ENCODE data around the gene TAOK2. TPM values are rescaled to one million over a fixed set of nuclear protein-coding genes. Genes with fewer than 3 reads are reported as not detected.
"Not testable (repeated sequence)": the region's sequence is repeated elsewhere in the genome, so short reads cannot be mapped to it uniquely, and the experiment has no call there.

Gene TAOK2
- polyA plus RNA-seq, 6 donors from 2014 or later = 2.3 to 8.5 (median 3.4) TPM

DNA sequence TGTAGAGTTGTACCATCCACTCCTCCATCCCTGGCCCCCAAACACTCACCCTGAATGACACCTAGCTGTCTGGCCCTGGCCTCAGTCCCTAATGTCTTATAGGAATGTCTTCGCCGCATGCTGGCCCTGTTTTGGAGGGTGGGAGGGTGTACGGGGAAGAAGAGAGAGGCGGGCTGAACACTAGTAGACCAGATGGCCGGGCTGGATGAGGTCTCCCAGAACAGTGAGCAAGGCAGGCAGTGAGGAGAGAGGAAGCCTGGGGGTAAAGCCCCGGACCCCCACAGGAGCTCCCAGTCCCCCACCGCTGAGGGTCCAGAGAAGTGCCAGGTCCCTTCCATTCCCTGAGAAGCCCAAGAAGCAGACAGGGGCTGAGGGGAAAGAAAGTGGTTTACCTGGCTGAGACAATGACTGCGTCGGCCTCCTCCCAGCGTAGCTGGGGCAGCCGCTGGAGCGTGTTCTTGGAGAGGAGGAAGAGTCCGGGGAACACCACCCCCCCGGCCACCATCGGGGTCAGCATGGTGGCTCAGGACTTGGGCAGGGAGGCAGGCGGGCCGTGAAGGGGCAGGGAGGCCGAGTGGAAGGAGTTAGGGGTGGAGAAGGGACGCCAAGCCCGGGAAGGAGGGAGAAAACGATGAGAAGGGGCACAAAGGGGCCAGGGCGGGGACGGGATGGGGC lies 56.5 kb downstream of the TAOK2 start:
- Mint-ChIP-seq H3K9me3 (peaks cover 0 to 1% (median 0%) of the 10 kb centered on the region in 7 donors), H3K27me3 (peaks cover 52 to 77% (median 71%) of the 10 kb centered on the region in 3 donors), H3K4me3 (peak overlapping the region in 4 of 8 donors; percentile 29 to 73 (median 54)), H3K27ac (no peak overlapping the region), H3K4me1 (peaks cover 9 to 32% (median 13%) of the 10 kb centered on the region in 3 donors), H3K36me3 (peaks cover 0 to 15% of the 10 kb centered on the region in 2 donors)
- ATAC-seq (ENCODE audit: low read depth in 2 of 2) = no peak
- DNase-seq = no peak

DNA sequence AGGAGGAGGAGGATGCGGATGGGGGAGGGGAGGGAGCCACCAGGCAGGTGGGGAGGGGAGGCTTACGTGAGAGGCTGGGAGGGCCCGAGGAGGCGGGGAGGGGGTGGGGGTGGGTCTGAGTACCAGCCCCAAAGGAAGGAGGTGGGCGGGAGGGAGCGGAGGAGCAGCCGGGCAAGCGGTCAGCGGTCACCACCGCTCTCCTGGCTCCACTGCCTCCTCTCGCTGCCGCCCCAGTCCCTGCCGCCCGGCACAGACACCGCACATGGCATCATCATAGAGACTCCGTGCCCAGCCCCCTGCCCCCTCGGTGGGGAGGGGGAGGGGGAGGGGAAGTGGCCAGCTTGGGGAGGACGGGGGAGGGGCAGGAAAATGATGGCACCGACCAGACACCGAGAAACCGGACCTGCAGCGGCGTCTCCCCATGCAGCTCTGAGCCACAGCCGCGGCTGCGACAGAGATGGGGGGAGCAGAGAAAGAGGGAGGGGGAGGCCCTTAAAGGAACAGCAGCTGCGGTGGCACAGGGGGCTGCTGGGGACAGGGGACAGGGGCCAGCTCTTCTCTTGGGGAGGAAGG lies 57.3 kb downstream of the TAOK2 start, which contains the start of gene TLCD3B:
Gene TLCD3B (minus strand): TSS at position 431 of the 573 bp plus-strand sequence. CDS start 744 bp downstream, outside the sequence.
- Mint-ChIP-seq H3K9me3 (peaks cover 0 to 1% (median 0%) of the 10 kb centered on the region in 7 donors), H3K27ac (no peak within 1 kb of the TSS), H3K4me1 (peaks cover 9 to 32% (median 13%) of the 10 kb centered on the region in 3 donors), H3K4me3 (peak within 1 kb of the TSS in 7 of 8 donors; percentile 25 to 73 (median 53)), H3K36me3 (peaks cover 0 to 15% of the 10 kb centered on the region in 2 donors), H3K27me3 (peaks cover 52 to 79% (median 78%) of the 10 kb centered on the region in 3 donors)
- ATAC-seq (ENCODE audit: low read depth in 2 of 2) (peak; percentile 18 to 32), DNase-seq (no peak)

GRCh38 chr16:30031477-30031918 lies 57.8 kb downstream of the TAOK2 start:
- no peak overlapping the region for H3K27ac Mint-ChIP-seq
- H3K4me3 Mint-ChIP-seq = peak overlapping the region in 3 of 8 donors; percentile 18 to 57 (median 25)
- H3K36me3 Mint-ChIP-seq = peaks cover 0 to 15% of the 10 kb centered on the region in 2 donors
- H3K27me3 Mint-ChIP-seq = peaks cover 51 to 76% (median 75%) of the 10 kb centered on the region in 3 donors
- H3K4me1 Mint-ChIP-seq = peaks cover 9 to 32% (median 13%) of the 10 kb centered on the region in 3 donors
- ATAC-seq (ENCODE audit: low read depth in 2 of 2) (no peak), DNase-seq (no peak)
- H3K9me3 Mint-ChIP-seq = peaks cover 0 to 1% (median 0%) of the 10 kb centered on the region in 7 donors

DNA sequence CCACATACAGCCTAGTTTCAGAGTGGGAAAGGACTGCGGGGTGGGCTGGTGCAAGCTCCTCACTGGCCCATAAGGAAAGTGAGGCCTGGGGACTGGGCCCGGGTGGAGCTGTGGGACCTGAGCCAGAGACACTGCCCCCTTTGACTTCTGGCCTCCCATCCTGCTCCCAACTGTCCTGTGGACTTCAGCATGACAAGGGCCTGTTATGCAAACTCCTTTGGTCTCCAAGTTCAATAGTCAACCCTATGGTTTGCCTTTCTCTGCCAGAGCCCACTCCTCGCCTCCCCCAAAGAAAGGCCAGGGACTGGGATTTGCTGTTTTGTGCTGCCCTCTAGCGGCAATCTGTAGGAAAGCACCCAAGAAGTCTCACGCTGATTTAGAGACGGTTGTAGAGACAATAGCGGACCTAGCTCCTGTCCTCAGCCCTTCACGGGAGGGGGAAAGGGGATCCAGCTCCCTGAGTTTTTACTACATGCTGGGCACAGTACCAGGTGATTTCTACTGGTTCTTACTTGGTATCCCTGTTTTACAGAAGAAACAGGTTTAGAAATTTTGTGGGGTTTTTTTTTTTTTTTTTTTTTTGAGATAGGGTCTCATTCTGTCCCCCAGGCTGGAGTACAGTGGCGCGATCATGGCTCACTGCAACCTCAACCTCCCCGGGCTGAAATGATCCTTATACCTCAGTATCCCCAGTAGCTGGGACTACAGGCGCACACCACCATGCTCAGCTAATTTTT lies 58.6 kb downstream of the TAOK2 start:
- peak; percentile 58 to 70 for ATAC-seq (ENCODE audit: low read depth in 2 of 2)
- DNase-seq = peak; percentile 62
- Mint-ChIP-seq H3K4me3 (peak overlapping the region in 2 of 8 donors; percentile 36 to 53), H3K27ac (no peak overlapping the region), H3K4me1 (peaks cover 9 to 32% (median 13%) of the 10 kb centered on the region in 3 donors), H3K27me3 (peaks cover 44 to 69% (median 67%) of the 10 kb centered on the region in 3 donors), H3K9me3 (peaks cover 0 to 1% (median 0%) of the 10 kb centered on the region in 7 donors), H3K36me3 (peaks cover 0 to 10% of the 10 kb centered on the region in 2 donors)

GRCh38 chr16:30033270-30033669 lies 59.6 kb downstream of the TAOK2 start:
- DNase-seq (no peak), ATAC-seq (ENCODE audit: low read depth in 2 of 2) (no peak)
- no peak overlapping the region for H3K4me3 Mint-ChIP-seq
- H3K4me1 Mint-ChIP-seq = peaks cover 9 to 27% (median 13%) of the 10 kb centered on the region in 3 donors
- peaks cover 35 to 58% (median 57%) of the 10 kb centered on the region in 3 donors for H3K27me3 Mint-ChIP-seq
- H3K27ac Mint-ChIP-seq = no peak overlapping the region
- H3K9me3 Mint-ChIP-seq = peaks cover 0 to 1% (median 0%) of the 10 kb centered on the region in 7 donors
- no peaks in the 10 kb centered on the region for H3K36me3 Mint-ChIP-seq

DNA sequence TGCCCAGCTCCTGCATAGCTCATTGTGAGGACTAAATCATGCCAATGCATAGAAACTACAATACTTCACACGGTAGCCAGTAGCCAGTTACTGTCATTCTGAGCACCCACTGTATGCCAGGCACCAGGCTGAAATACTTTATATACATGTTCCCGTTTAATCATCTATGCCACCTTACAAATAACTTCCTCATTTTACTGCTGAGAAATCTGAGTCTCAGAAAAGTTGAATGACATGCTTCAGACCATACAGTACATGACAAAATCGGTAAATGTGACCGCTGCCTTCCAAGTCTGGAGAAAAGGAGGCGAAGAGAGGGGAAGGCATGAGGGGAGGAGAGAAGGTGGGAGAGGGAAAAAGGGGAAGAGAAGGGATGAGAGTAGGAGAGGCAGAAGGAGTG lies 66.6 kb downstream of the TAOK2 start:
- DNase-seq = peak; percentile 23
- H3K27ac Mint-ChIP-seq = peak overlapping the region in 2 of 6 donors; percentile 54 to 77

GRCh38 chr16:30040690-30041089 lies 67.0 kb downstream of the TAOK2 start:
- ATAC-seq (ENCODE audit: low read depth in 2 of 2); H3K9me3 Mint-ChIP-seq; H3K36me3 Mint-ChIP-seq; DNase-seq; H3K4me1 Mint-ChIP-seq; H3K27ac Mint-ChIP-seq: not testable (repeated sequence)
- H3K4me3 Mint-ChIP-seq = peak overlapping the region in 2 of 8 donors; percentile 0 to 35
- peaks cover 2 to 12% (median 3%) of the 10 kb centered on the region in 3 donors for H3K27me3 Mint-ChIP-seq

More for the DNA sequence above, 66.6 kb downstream of the TAOK2 start:
- no peaks in the 10 kb centered on the region for H3K9me3 Mint-ChIP-seq
- H3K27me3 Mint-ChIP-seq = peaks cover 0 to 12% (median 7%) of the 10 kb centered on the region in 3 donors
- ATAC-seq (ENCODE audit: low read depth in 2 of 2) = peak; percentile 85 to 94
- peak overlapping the region in 4 of 8 donors; percentile 0 to 64 (median 28) for H3K4me3 Mint-ChIP-seq
- no peaks in the 10 kb centered on the region for H3K36me3 Mint-ChIP-seq
- H3K4me1 Mint-ChIP-seq = peaks cover 6 to 7% (median 6%) of the 10 kb centered on the region in 3 donors

DNA sequence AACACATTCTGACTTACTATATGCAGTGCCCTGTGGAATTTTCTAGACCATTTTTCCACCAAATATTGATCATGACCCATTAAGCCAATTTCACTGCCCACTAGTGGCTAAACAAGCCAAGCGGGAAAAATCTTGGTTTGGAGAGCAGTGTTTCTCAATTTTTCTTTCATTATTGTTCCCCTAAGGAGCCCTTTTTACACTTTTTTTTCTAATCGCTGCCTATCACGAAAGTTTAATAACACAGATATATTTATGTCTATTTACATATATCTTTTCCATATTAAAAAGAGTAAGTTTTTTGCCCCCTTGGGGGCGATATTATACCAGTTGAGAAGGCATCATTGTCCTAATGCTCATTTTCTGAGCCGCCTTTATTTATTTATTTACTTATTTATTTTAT lies 68.2 kb downstream of the TAOK2 start:
- ATAC-seq (ENCODE audit: low read depth in 2 of 2) (no peak), DNase-seq (no peak)
- H3K36me3 Mint-ChIP-seq = no peaks in the 10 kb centered on the region
- no peak overlapping the region for H3K27ac Mint-ChIP-seq
- H3K9me3 Mint-ChIP-seq = no peaks in the 10 kb centered on the region
- peaks cover 6 to 9% (median 6%) of the 10 kb centered on the region in 3 donors for H3K4me1 Mint-ChIP-seq
- H3K4me3 Mint-ChIP-seq = peak overlapping the region in 1 of 8 donors; percentile 53
- H3K27me3 Mint-ChIP-seq = peaks cover 0 to 12% (median 3%) of the 10 kb centered on the region in 3 donors

Other genes with a start within 250 kb of the TAOK2 start
- 10 to 100 TPM in 5 of 6 donors, 1 to 10 TPM in 1; 1.4 to 70.0 (median 29.5) TPM for gene C16orf54, start 227.9 kb upstream of the TAOK2 start, polyA plus RNA-seq (ENCODE audit: low read depth in 6 of 6)
- gene ZG16, start 195.6 kb upstream of the TAOK2 start, polyA plus RNA-seq (ENCODE audit: low read depth in 6 of 6) = under 1 TPM in 1 of 6 donors, not detected in 5; 0.13 TPM
- 10 to 100 TPM; 24.0 to 29.6 (median 26.3) TPM for gene KIF22, start 183.1 kb upstream of the TAOK2 start, polyA plus RNA-seq (ENCODE audit: low read depth in 6 of 6)
- gene MAZ, start 167.3 kb upstream of the TAOK2 start, polyA plus RNA-seq (ENCODE audit: low read depth in 6 of 6) = 10 to 100 TPM; 16.1 to 30.6 (median 23.2) TPM
- under 1 TPM in 2 of 6 donors, not detected in 4; 0.10 to 0.97 TPM for gene PRRT2, start 161.7 kb upstream of the TAOK2 start, polyA plus RNA-seq (ENCODE audit: low read depth in 6 of 6)
- gene PAGR1, start 157.7 kb upstream of the TAOK2 start, polyA plus RNA-seq (ENCODE audit: low read depth in 6 of 6) = 10 to 100 TPM; 35.5 to 51.5 (median 46.9) TPM
- gene MVP, start 153.4 kb upstream of the TAOK2 start, polyA plus RNA-seq (ENCODE audit: low read depth in 6 of 6) = 10 to 100 TPM; 39.7 to 61.4 (median 43.9) TPM
- gene CDIPT, start 110.6 kb upstream of the TAOK2 start, polyA plus RNA-seq (ENCODE audit: low read depth in 6 of 6) = 10 to 100 TPM; 58.1 to 79.1 (median 66.3) TPM
- gene SEZ6L2, start 74.3 kb upstream of the TAOK2 start, polyA plus RNA-seq (ENCODE audit: low read depth in 6 of 6) = not detected
- not detected for gene ASPHD1, start 73.4 kb upstream of the TAOK2 start, polyA plus RNA-seq (ENCODE audit: low read depth in 6 of 6)
- 10 to 100 TPM in 3 of 6 donors, 1 to 10 TPM in 3; 7.4 to 19.0 (median 10.4) TPM for gene KCTD13, start 47.6 kb upstream of the TAOK2 start, polyA plus RNA-seq (ENCODE audit: low read depth in 6 of 6)
- gene TMEM219, start 11.8 kb upstream of the TAOK2 start, polyA plus RNA-seq (ENCODE audit: low read depth in 6 of 6) = 100 to 1,000 TPM; 181 to 222 (median 186) TPM
- 10 to 100 TPM; 10.7 to 21.8 (median 13.3) TPM for gene HIRIP3, start 21.7 kb downstream of the TAOK2 start, polyA plus RNA-seq (ENCODE audit: low read depth in 6 of 6)
- 1 to 10 TPM; 2.1 to 8.7 (median 6.9) TPM for gene INO80E, start 22.4 kb downstream of the TAOK2 start, polyA plus RNA-seq (ENCODE audit: low read depth in 6 of 6)
- not detected for gene DOC2A, start 37.2 kb downstream of the TAOK2 start, polyA plus RNA-seq (ENCODE audit: low read depth in 6 of 6)
- gene C16orf92, start 49.3 kb downstream of the TAOK2 start, polyA plus RNA-seq (ENCODE audit: low read depth in 6 of 6) = not detected
- not detected for gene TLCD3B, start 57.4 kb downstream of the TAOK2 start, polyA plus RNA-seq (ENCODE audit: low read depth in 6 of 6)
- gene ALDOA, start 91.9 kb downstream of the TAOK2 start, polyA plus RNA-seq (ENCODE audit: low read depth in 6 of 6) = 100 to 1,000 TPM; 627 to 911 (median 721) TPM
- 100 to 1,000 TPM; 180 to 273 (median 206) TPM for gene PPP4C, start 102.1 kb downstream of the TAOK2 start, polyA plus RNA-seq (ENCODE audit: low read depth in 6 of 6)
- gene TBX6, start 118.1 kb downstream of the TAOK2 start, polyA plus RNA-seq (ENCODE audit: low read depth in 6 of 6) = under 1 TPM; 0.18 to 0.64 (median 0.41) TPM
- 100 to 1,000 TPM; 214 to 383 (median 284) TPM for gene YPEL3, start 122.3 kb downstream of the TAOK2 start, polyA plus RNA-seq (ENCODE audit: low read depth in 6 of 6)
- under 1 TPM in 1 of 6 donors, not detected in 5; 0.31 TPM for gene GDPD3, start 139.7 kb downstream of the TAOK2 start, polyA plus RNA-seq (ENCODE audit: low read depth in 6 of 6)
- gene MAPK3, start 149.4 kb downstream of the TAOK2 start, polyA plus RNA-seq (ENCODE audit: low read depth in 6 of 6) = 1 to 10 TPM; 5.5 to 9.2 (median 8.4) TPM
- gene CORO1A, start 209.7 kb downstream of the TAOK2 start, polyA plus RNA-seq (ENCODE audit: low read depth in 6 of 6) = 1,000 to 10,000 TPM in 5 of 6 donors, 100 to 1,000 TPM in 1; 945 to 1,368 (median 1,199) TPM
- gene BOLA2B, start 219.8 kb downstream of the TAOK2 start, polyA plus RNA-seq (ENCODE audit: low read depth in 6 of 6) = 100 to 1,000 TPM; 121 to 238 (median 189) TPM
- 10 to 100 TPM; 52.4 to 71.2 (median 65.2) TPM for gene SLX1A, start 220.0 kb downstream of the TAOK2 start, polyA plus RNA-seq (ENCODE audit: low read depth in 6 of 6)
- 1 to 10 TPM in 3 of 6 donors, under 1 TPM in 1, not detected in 2; 0.69 to 6.5 (median 2.5) TPM for gene SULT1A3, start 225.4 kb downstream of the TAOK2 start, polyA plus RNA-seq (ENCODE audit: low read depth in 6 of 6)